ENCODE measurements around the gene ZNF701.
"Not testable (repeated sequence)": the region's sequence is repeated elsewhere in the genome, so short reads cannot be mapped to it uniquely, and the experiment has no call there.

ZNF701 gene

DNA sequence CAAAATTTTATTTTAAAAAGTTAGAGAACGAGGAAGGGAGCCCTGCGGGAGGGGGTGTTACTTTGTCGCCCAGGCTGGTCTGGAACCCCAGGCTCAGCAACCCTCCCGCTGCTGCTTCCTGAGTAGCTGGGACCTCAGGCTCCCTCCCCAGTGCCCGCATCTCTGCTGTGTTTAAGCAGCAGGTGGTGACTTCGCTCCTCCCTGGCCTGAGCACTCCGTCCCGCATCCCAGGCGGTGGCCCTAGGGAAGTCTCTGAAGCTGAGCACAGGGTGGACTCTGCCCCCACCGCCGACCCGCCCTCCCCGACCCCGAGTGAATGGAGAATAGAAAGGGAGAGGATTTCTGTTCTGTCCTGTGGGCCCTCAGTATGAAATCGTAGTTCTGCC, 30.5 kb downstream of the ZNF701 start:
- no peaks in the 10 kb centered on the region for H3K27me3 ChIP-seq (ENCODE audit: insufficient read depth, poor library complexity, severe bottlenecking)
- peak overlapping the region; percentile 48 for H3K4me3 ChIP-seq (replicated peaks; ENCODE audit: insufficient read depth, low read length)
- peak in 1 of 2 experiments; percentile 25 for DNase-seq (ENCODE audit: low read depth in 1 of 2, low spot score in 1 of 2)
- no peak overlapping the region; the same call in 1 of the 2 replicates for H3K27ac ChIP-seq (replicated peaks)
- TF ChIP-seq SPI1 (IDR thresholded peaks at IDR 0.05; ENCODE audit: borderline replicate concordance, low read depth): no peak

DNA sequence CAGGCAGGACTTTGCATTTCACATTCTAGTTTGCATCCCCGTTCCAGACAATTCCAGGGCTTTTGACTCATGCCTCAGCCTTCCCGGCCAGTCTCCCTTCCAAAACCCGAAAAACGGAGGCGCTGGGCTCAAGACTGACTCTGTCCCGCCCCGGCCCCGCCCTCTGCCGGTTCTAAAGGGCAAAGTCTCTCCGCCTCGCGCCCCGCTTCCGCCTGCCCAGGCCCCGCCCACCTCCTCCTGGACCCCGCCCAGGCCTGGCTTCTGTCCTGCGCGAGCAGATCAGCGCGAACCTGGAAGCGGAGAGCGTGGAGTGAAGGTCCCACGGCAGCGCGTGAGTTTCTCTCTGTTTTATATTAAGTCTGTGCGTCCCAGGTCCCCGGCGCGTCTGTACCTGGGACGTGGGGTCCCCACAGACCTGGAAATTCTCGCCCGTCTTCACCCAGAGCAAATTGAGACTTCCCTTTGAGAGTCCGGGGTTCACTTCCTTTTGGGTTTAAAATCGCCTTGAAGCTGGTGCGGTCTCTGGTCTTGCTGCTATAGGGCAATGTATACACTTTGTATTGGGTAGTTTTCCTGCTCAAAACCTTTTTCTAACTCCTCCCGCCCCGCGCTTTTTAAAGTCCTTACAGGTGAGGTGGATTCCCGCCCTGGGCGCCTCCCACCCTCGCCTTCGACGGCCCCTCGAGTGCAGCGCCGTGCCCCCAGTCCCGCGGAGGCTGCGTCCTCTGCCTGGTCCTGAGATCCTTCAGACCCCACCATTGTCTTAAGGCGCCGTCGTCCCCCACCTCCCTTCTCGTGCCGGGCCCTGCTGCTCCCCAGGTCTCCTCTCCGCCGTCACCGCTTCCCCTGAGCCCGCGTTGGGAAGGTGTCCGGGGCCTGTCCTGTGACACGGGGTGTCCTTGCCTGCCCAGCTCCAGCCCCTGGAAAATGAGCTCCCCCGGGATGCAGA, 31.2 kb downstream of the ZNF701 start:
- TF ChIP-seq SPI1 (IDR thresholded peaks at IDR 0.05; ENCODE audit: borderline replicate concordance, low read depth) (peak; percentile 32; the same call in 1 of the 2 replicates), GABPA (IDR thresholded peaks at IDR 0.05; ENCODE audit: low read depth) (no peak; the same call in 1 of the 2 replicates), POLR2AphosphoS5 (IDR thresholded peaks at IDR 0.05; ENCODE audit: low read depth) (peak; percentile 54; the same call in 1 of the 2 replicates)
- TF ChIP-seq, protein P1, sequence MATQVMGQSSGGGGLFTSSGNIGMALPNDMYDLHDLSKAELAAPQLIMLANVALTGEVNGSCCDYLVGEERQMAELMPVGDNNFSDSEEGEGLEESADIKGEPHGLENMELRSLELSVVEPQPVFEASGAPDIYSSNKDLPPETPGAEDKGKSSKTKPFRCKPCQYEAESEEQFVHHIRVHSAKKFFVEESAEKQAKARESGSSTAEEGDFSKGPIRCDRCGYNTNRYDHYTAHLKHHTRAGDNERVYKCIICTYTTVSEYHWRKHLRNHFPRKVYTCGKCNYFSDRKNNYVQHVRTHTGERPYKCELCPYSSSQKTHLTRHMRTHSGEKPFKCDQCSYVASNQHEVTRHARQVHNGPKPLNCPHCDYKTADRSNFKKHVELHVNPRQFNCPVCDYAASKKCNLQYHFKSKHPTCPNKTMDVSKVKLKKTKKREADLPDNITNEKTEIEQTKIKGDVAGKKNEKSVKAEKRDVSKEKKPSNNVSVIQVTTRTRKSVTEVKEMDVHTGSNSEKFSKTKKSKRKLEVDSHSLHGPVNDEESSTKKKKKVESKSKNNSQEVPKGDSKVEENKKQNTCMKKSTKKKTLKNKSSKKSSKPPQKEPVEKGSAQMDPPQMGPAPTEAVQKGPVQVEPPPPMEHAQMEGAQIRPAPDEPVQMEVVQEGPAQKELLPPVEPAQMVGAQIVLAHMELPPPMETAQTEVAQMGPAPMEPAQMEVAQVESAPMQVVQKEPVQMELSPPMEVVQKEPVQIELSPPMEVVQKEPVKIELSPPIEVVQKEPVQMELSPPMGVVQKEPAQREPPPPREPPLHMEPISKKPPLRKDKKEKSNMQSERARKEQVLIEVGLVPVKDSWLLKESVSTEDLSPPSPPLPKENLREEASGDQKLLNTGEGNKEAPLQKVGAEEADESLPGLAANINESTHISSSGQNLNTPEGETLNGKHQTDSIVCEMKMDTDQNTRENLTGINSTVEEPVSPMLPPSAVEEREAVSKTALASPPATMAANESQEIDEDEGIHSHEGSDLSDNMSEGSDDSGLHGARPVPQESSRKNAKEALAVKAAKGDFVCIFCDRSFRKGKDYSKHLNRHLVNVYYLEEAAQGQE (IDR thresholded peaks at IDR 0.05; ENCODE audit: insufficient replicate concordance, low read depth): no peak
- peak; percentile 78 to 93 for DNase-seq (ENCODE audit: low read depth in 1 of 2, low spot score in 1 of 2)
- H3K27ac ChIP-seq (replicated peaks): peak overlapping the region; percentile 64
- H3K4me3 ChIP-seq (replicated peaks; ENCODE audit: insufficient read depth, low read length): peak overlapping the region; percentile 48
- H3K27me3 ChIP-seq (ENCODE audit: insufficient read depth, poor library complexity, severe bottlenecking): no peaks in the 10 kb centered on the region

DNA sequence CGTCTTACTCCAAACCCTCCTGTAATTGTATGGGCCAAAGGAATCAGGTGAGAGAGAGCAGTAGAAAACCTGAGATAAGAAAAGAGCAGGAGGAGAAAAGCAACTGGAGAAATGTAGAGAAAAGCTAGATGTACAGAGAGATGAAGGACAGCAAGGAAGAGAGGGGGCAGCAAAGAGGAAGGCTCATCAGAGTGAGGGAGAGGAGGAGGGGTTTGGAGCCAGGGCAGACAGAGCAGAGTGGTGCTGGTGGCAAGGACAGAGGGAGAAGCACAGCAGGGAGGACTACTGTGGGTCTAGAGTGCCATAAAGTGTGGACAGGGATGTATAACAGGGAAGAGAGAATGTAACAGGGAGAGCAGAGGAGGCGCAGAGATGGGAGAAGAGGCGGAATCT, 31.9 kb downstream of the ZNF701 start:
- H3K27ac ChIP-seq (replicated peaks): peak overlapping the region; percentile 64; the same call in 1 of the 2 replicates
- H3K27me3 ChIP-seq (ENCODE audit: insufficient read depth, poor library complexity, severe bottlenecking): not testable (repeated sequence)
- peak in 1 of 2 experiments; percentile 14 for DNase-seq (ENCODE audit: low read depth in 1 of 2, low spot score in 1 of 2)
- peak overlapping the region; percentile 48 for H3K4me3 ChIP-seq (replicated peaks; ENCODE audit: insufficient read depth, low read length)

DNA sequence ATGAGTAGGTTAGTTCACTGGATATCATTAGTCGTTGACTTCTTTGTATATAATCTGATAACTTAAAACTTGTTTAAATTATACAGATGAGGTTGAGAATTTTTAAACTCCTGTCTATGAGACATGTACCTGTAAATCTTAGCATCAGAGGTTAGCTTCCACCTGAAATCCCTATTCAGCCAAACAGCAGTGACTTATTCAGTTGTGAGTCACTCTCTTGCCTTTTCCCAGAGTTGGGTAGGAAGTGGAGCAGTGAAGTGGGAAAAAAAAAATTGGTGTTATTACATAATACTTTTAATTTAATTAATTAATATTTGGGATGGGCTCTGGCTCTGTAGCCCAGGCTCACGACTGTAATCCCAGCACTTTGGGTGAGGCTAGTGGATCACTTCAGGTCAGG, 32.9 kb downstream of the ZNF701 start:
- DNase-seq (ENCODE audit: low read depth in 1 of 2, low spot score in 1 of 2): no peak
- no peak overlapping the region for H3K27ac ChIP-seq (replicated peaks)
- no peaks in the 10 kb centered on the region for H3K27me3 ChIP-seq (ENCODE audit: insufficient read depth, poor library complexity, severe bottlenecking)
- TF ChIP-seq, protein P1 (IDR thresholded peaks at IDR 0.05; ENCODE audit: insufficient replicate concordance, low read depth): no peak
- no peak for TF ChIP-seq GABPA (IDR thresholded peaks at IDR 0.05; ENCODE audit: low read depth)
- no peak for TF ChIP-seq POLR2AphosphoS5 (IDR thresholded peaks at IDR 0.05; ENCODE audit: low read depth)
- TF ChIP-seq, protein P2, sequence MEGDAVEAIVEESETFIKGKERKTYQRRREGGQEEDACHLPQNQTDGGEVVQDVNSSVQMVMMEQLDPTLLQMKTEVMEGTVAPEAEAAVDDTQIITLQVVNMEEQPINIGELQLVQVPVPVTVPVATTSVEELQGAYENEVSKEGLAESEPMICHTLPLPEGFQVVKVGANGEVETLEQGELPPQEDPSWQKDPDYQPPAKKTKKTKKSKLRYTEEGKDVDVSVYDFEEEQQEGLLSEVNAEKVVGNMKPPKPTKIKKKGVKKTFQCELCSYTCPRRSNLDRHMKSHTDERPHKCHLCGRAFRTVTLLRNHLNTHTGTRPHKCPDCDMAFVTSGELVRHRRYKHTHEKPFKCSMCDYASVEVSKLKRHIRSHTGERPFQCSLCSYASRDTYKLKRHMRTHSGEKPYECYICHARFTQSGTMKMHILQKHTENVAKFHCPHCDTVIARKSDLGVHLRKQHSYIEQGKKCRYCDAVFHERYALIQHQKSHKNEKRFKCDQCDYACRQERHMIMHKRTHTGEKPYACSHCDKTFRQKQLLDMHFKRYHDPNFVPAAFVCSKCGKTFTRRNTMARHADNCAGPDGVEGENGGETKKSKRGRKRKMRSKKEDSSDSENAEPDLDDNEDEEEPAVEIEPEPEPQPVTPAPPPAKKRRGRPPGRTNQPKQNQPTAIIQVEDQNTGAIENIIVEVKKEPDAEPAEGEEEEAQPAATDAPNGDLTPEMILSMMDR (IDR thresholded peaks at IDR 0.05; ENCODE audit: insufficient read depth, low read length): no peak
- TF ChIP-seq SPI1 (IDR thresholded peaks at IDR 0.05; ENCODE audit: borderline replicate concordance, low read depth): no peak
- no peak overlapping the region for H3K4me3 ChIP-seq (replicated peaks; ENCODE audit: insufficient read depth, low read length)

DNA sequence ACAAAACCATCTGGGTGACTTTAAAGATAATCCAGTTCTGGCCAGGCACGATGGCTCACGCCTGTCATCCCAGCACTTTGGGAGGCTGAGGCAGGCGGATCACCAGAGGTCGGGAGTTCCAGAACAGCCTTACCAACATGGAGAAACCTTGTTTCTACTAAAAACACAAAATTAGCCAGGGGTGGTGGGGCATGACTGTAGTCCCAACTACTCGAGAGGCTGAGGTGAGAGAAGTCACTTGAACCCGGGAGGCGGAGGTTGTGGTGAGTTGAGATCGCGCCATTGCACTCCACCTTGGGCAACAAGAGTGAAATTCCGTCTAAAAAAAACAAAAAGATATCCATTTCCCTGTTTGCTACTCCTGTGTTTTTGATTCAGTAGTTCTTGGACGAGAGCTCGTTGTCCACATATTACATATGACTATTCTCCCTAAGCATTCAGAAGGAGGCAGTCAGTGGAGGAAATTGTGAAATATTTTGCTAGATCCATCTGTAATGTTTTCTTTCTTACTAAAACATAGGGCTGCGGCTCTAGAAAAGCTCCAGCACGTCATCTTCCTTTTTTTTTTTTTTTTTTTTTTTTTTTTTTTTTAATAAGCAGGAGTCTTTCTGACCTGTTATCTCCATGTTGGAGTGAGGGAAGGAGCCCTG, 33.6 kb downstream of the ZNF701 start:
- no peak for DNase-seq (ENCODE audit: low read depth in 1 of 2, low spot score in 1 of 2)
- H3K27ac ChIP-seq (replicated peaks): no peak overlapping the region
- H3K4me3 ChIP-seq (replicated peaks; ENCODE audit: insufficient read depth, low read length): no peak overlapping the region
- no peaks in the 10 kb centered on the region for H3K27me3 ChIP-seq (ENCODE audit: insufficient read depth, poor library complexity, severe bottlenecking)
- TF ChIP-seq GABPA (IDR thresholded peaks at IDR 0.05; ENCODE audit: low read depth) (no peak), POLR2AphosphoS5 (IDR thresholded peaks at IDR 0.05; ENCODE audit: low read depth) (no peak), SPI1 (IDR thresholded peaks at IDR 0.05; ENCODE audit: borderline replicate concordance, low read depth) (no peak)
- TF ChIP-seq, protein P2 (IDR thresholded peaks at IDR 0.05; ENCODE audit: insufficient read depth, low read length): no peak
- TF ChIP-seq, protein P1 (IDR thresholded peaks at IDR 0.05; ENCODE audit: insufficient replicate concordance, low read depth): no peak
